HG03159 (cell line): ENCODE measurements around the gene FOXN3.
"Not testable (repeated sequence)": the region's sequence is repeated elsewhere in the genome, so short reads cannot be mapped to it uniquely, and the experiment has no call there.

Experiments
- ATAC-seq: cut with Tn5 transposase; IDR thresholded peaks from one replicate; pipeline ENCODE4 v1.9.1; 2021; ENCODE audit warnings: mild to moderate bottlenecking, moderate library complexity; ENCODE audit not compliant: unreplicated experiment

The FOXN3 gene

GRCh38 chr14:89309670-89310177, 107.3 kb downstream of the FOXN3 start:
- ATAC-seq: no peak

DNA sequence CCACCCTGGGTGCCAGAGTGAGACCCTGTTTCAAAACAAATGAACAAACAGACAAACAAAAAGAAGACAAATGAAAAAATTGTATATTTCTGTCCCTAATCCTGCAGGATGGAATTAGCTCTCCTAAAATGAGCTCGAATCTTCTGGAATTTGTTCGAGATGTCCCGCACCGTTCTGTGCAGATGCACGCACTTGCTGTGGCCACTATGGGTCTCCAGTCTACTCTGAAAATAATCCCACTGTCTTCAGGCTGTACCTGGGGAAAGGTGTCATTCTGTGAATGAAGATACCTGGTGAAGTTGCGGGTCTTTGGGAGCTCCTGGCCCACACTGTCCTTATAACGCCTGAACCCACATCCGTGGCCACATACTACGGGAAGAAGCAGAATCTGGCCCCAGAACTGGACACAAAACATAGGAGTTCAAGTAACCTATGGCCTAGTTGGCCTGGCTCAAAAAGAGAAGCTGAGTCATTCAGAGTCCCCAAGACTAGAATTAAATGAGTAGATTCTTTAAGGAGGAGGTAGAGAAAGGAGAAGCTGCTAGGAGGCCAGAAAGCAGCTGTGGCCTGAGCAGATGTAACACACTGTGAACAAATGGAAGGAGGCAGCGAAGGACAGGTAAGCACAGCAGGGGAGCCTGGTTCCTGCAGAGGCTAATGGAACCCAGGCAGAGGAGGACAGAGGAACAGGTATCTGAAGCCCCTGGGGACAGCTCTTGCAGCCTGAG, 108.6 kb downstream of the FOXN3 start:
- no peak for ATAC-seq

DNA sequence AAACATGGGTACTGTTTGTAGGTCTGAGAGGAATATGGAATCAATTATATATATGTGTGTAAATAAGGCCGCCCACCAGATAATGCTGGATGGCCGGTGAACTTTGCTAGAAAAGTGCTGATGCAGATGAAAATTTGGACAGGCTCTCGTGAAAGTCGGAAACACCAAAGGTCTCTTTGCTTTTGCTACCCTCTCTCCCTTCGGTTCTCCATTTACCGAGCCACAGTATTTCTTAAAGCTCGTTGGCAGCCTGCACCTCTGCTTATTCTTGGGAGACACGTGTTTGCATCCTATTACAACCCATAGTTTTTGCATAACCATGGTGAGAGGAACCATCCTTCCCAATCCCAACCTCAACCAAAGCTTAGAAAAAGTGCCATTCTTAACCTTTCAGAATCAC, 109.6 kb downstream of the FOXN3 start:
- no peak for ATAC-seq

DNA sequence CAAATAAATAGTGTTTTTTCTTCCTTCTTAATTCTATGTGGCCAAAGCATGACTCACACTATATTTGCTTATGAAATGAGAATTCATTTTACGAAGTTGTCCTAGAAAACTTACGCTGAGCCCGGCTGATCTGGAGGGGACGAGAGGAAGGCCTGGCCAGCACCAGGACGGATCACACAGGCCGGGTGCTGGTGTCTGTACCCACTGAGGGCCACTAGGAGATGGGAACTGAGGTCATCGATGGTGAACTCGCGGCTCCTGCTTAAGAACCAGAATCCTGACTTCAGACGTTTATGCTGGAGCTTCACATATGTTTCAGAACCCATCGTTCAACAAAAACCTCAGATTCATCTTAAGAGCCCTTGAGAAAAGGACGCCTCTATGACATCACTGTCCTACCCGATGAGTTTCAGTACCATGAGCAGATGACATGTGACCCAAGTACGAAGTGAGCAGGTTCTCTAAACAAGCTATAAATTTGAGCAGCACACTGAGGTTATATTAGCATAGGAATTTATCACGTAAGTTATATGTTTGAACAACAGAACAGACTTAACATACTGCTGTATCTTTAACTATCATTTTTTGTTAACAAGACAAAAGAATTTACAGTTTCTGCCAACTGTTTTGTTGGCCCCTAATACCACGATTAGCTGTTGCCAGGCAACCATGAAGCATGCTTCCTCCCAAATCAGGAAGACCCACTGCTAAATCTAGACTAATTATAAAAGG, 111.9 kb downstream of the FOXN3 start:
- ATAC-seq: peak; percentile 45

GRCh38 chr14:89304561-89304960, 112.5 kb downstream of the FOXN3 start:
- ATAC-seq: no peak

GRCh38 chr14:89303456-89304435, 113.3 kb downstream of the FOXN3 start:
- ATAC-seq: peak; percentile 70

DNA sequence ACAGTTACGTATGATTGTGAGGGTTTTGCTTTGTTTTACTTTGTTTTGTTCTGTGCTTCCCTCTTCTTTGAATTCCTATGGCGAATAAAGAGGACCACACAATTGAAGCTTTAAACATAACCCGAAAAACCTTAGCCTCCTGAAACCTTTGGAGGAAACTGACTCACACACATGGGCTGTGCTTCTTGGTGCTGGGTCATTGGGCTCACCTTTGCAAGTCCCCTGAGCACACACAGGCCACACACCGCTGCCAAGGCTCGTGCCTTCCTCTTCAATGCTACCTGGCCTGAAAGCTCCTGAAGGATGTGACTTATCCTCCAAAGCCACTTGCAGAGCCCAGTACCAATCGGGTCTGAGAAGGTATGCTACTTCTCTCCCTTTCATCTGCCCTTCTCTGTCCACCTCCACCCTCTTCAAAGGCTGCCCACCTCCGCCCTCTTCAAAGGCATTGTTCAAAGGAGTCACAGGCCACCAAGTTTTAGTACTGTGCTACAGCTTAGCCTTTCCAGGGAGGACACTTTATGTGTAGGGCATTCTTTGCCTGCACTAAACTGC, 114.6 kb downstream of the FOXN3 start:
- ATAC-seq: no peak

- ATAC-seq: no peak
Observed at GRCh38 chr14:89299587-89299986, 117.4 kb downstream of the FOXN3 start.

- no peak for ATAC-seq
Observed at GRCh38 chr14:89298056-89298834, 118.8 kb downstream of the FOXN3 start.

DNA sequence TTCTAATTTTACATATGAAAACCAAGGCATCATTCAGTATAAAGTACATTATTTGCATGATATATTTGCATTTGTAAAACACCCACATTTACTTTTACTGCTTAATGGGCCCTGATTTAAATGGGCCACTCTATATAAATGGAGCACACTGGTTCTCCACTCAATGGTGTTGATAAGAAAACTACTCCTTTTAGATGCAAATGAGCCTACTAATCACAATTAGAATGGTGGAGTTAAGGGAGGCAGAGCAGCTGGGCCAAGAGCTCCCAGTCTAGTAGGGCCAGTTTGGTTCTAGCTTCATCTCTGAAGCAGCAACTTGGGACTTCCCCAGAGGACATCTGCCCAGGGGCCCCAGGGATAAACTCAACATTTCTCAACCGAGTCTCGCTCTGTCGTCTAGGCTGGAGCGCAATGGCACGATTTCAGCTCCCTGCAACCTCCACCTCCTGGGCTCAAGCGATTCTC, 120.7 kb downstream of the FOXN3 start:
- ATAC-seq: no peak

- ATAC-seq: no peak
Observed at GRCh38 chr14:89294872-89295271, 122.2 kb downstream of the FOXN3 start.

GRCh38 chr14:89294469-89294868, 122.6 kb downstream of the FOXN3 start:
- ATAC-seq: not testable (repeated sequence)

- no peak for ATAC-seq
Observed at GRCh38 chr14:89294060-89294459, 123.0 kb downstream of the FOXN3 start.

DNA sequence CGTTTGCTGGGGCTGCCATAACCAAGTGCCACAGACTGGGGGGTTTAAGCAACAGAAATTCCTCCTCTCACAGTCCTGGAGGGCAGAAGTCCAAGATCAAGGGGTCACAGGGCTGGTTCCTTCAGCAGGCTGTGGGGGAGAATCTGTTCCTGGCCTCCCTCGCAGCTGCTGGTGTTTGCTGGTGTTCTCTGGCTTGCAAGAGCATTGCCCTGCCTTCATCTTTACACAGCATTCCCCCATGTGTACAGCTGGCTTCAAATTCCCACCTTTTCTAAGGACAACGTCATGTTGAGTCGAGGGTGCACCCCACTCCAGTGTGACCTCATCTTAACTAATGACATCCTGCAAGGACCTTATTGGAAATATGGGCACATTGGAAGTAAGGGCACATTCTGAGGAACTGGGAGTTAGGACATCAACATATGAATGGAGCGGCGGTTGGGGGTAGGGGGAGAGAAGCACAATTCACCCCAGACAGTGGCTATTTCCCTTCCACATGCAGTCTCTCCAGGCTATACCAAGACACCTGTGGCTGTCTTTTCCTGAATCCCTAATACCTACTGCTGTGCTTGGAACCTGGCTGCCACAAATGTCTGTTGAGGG, 123.6 kb downstream of the FOXN3 start:
- no peak for ATAC-seq

DNA sequence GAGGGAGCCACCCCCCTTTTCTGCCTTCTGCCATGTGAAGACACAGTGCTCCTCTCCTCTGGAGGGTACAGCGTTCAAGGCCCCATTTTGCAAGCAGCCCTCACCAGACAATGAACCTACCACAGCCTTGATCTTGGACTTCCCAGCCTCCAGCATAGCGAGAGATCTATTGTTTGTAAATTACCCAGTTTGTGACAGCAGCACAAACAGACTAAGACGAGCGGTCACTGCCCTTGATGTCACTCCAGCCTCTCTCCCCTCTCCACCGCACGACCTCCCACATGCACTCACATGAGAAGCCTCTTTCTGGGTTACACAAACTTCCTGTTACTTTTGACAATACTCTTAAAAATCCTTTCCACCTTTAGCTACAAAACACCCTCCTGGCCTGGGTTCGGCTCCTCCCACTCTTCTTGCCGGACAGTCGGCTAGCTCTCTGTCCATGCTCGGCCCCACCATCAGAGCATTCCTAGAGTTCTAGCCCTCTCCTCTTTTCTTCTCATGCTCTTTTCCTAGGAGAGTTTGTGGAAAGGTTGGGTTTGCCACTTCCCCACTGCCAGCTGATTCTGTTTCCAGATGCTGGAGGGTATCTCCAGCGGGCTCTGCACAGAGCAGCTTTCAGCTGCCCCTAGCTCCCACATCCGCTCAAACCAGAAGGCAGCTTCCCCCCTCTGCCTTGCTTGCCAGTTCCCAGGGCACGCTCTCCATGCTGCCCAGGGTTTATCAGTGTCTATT, 124.3 kb downstream of the FOXN3 start:
- no peak for ATAC-seq

- no peak for ATAC-seq
Observed at GRCh38 chr14:89291351-89291940, 125.6 kb downstream of the FOXN3 start.

DNA sequence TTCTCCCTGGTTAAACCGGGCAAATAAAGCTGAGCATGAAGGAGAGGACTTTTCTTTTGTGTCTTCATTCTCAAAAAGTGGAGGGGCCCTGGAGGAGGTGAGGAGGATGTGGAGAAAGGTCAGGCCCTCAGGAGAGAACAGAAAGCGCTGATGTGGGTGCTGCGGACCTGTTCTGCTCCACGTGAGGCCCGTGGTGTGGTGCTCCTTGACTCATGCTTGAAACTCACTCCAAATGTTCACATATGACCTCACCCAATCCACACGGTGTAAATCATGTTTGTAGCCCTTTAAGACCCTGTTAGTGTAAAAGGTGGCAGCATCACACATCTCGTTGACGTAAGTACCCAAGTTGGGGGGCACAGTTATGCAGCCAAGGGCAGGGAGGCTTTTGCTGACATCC, 126.2 kb downstream of the FOXN3 start:
- no peak for ATAC-seq

DNA sequence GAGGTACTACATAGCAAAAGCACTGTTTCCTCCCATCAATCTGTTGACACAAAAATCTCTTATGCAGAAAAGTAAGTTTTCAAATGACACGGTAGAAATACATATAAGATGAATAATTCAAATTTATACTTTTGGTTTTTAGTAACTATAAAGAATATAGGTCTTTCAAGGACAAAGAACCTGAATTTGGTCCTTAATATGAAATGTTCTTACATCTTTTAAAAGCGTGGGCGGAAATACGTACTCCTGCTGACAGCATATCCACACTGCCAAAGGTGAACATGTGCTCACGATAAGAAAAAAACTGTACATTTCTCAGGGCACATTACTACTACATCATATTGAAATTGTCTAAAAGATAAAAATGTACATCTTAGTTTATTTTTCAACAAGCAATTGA, 127.6 kb downstream of the FOXN3 start:
- ATAC-seq: no peak
